Stimulated activated CD8-positive, alpha-beta memory T cell treated with anti-CD3 and anti-CD28 coated beads, Interleukin-4, amount 100 ng/mL, for 48 hours (primary cell): Measurements from ENCODE around the gene SUPT4H1.
A peak's percentile ranks its signal among the peaks of the same experiment; 100 is the strongest.
"Not testable (repeated sequence)": the region's sequence is repeated elsewhere in the genome, so short reads cannot be mapped to it uniquely, and the experiment has no call there.

Source experiments
- DNase-seq: peaks from one replicate; pipeline ENCODE4 v3.0.0-alpha.2; 2020

Gene SUPT4H1

DNA sequence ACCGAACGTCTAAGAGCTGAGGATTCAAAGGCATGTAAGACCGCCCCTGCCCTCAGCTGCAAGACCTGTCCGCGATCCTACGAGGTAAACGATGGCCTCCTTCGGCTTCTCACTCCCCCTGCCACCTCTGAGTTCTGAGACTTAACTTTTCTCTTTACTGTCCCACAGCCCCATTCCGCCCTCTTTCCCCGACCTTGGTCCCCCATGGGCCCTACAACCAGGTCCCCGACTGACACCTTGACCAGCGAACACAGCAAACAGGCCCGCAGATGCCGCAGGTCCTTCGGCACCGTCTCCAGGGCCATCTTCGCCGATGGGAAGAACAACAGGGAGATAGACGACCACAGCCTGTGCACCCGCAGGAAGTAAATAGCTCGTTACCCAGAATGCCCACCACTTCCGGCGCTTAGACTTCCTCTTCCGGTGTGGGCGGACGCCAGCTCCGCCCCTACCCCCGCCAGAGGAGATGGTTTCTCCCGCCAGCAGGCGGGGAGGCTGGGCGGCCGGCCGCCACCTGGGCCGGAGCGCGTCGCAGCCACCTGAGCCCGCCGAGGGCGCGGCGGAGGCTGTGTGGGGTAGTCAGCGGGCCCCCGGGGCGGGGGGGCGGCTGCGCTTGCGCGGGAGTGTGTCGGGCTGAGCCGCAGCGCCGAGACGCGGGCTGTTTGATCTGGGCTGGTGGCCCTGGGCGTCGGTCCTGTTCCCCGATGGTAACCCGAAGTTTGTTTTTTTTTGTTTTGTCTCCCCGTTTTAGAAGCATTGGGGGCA lies at the start of gene SUPT4H1:
Gene SUPT4H1, minus strand, starts transcription at position 371 of the 765 bp plus-strand sequence. Its CDS starts 66 bp downstream, at position 305.
- peak; percentile 93 for DNase-seq

DNA sequence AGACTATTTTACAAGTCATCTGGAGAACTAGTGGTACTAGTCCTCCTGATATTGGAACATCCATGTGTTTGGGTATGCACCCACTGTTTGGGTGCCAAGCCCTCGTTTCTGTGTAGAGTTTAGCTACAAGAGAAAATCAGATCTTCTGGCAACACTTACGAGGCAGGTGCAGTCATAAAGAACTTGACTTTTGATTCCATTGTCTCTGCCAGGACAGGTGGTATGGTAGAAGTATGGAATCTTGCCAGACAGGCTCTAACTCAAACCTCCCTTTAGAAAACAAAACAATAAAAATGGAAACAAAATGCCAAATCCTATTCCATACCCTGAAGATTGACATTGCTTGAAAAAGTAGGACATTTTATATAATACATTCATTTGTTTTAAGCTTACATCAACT lies 49.3 kb upstream of the SUPT4H1 start:
- no peak for DNase-seq

DNA sequence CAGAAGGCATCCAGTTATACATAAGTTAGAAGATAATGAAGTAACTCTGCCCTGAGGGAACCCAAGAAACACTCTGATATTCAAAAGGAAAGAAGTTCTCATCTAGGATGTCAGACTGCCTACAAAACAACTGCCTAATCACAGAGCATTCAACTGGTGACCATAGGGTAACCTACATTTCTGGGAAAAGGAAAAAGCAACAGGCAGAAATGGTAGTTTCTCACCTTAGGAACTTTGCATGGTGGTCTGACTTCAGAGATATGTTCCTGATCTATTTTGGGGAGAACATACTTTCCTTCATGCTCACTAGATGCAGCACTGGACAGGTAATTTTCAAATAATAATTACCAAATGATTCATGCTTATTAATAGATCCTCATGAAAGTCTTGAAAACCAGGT lies 48.8 kb upstream of the SUPT4H1 start:
- no peak for DNase-seq

DNA sequence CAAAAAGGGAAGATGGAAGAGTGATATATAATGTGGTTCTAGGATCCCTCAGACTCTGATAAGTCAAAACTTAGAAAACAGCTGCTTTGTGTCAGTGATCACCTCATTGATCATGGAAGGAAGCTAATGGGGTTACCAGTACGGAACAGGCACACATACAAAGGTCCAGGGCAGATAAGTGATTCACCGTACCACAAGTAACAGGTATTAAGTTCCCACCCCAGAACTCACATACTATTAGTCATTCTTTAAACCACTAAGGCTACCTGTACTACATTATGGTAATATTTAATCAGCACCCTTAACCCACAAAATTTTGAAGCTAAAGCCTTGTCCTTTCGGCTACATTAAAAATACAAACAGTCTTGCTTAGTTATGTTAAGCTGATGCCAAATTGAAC lies 48.0 kb upstream of the SUPT4H1 start:
- no peak for DNase-seq

DNA sequence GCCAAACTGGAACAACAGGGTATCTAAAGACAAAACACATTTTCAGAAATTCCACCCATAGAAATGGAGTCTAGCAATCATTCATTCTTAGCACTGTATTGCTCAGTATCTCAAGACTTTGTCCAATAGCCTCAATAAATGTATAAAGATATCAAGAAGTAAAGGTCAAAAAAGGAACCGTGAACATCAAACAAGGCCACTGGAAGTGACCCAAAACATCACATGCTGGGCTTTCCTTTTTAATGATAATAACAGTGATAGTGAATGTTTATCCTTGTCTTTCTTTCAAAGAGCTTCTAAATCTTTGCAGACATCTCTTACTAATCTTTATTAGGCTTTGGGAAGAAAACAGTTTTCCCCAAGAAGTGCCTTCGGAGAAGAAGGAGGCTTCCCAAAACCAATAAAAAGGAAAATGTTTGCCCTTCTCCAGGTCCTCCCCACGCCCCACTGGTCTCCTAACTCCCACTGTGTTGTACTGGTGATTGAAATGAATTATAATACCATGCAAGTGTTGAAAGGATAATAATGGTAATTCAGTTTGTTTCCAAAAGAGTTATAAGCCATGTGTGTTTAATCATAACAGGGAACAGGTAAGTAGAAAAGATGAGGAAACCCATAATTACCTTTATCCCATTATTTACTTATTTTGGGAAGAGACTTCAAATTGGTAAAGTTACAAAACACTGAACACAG lies 46.7 kb upstream of the SUPT4H1 start:
- DNase-seq: no peak

DNA sequence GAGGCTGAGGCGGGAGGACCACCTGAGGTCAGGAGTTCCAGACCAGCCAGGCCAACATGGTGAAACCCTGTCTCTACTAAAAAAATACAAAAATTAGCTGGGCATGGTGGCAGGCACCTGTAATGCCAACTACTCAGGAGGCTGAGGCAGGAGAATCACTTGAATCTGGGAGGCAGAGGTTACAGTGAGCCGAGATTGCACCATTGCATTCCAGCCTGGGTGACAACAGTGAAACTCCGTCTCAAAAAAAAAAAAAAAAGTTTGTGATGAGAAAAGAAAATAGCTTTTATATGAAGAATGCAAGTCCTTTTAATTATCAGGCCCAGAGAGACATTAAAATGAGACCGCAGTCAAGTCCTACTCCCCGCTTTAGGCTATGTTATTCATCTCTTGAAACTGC lies 45.4 kb upstream of the SUPT4H1 start:
- not testable (repeated sequence) for DNase-seq

DNA sequence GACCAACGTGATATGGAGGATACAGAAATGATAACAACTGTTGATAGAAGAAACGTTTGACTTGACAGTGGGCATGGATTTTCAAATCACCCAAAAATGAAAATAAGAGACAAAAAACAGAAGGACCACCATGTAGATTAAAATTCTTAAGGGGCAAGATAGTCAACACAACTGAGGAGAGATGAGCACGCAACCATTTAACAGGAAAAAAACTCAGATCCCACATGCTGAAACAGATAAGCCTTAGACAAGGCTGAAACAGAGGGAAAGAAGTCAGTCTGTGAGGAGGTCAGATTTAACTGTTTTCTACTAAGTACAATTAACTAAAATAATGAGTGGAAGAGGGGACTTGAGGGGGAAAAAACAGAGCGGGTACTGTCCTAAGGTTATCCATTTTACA lies 44.2 kb upstream of the SUPT4H1 start:
- DNase-seq: no peak

DNA sequence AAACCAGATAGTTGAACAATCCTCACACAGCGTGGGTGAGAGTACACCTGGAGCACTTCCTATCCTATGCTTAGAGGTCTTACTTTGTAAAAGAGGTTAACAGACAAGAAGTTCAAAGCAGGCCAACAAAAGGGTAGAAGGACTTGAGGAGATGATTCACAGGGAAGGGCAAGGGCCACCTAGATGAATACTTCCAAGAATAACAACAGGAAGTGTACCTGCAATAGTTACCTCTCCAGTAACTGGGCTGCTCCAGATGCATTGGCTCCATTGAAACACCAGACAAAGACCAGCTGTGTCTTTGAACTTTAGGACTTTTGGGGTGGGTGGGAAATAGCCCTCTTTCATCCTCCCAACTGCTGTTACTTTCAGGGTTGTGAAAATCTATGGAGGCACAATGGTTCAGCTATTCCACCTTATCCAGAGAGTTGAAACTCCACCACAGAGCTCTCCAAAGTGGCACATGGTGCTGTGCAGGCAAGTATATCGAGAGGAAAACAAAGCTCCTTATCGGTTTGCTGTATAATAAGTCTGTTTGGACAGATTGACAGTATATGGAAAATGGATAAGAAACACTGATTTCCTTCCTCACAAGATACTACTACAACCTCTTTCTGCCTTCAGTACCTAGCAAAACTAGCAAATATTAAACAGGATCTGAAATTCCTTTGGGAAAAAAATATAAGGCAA lies 42.7 kb upstream of the SUPT4H1 start:
- no peak for DNase-seq

DNA sequence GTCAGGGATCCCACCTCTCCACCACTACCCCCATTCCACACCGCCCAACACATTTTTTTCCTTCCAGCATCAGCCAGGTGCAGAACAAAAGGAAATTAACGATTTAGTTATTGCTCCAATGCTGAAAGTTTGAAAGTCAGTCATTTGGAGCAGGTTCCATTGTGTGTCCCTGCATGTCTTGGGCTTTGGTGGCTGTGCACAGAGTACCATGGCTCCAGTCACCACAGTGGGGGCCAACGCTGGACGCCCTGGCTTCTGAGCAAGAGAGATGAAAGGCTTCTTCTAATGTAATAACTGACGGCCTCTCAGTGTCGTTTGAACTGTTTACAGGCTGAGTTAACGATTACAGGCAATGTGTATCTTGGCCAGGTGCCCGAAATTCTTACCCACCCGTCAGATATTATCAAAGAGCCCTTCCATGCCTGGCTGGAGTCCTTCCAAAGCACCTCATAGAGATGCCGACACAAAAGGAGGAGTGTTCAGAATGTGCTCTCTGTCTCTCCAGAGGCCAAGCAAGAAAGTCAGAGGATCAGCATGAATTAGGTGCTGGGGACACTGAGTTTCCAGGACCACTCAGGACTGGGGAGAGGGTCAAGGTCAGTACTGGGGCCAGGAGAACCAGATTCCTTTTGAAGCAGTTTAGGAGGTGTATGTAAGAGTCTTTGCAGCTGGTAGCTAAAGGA lies 39.4 kb upstream of the SUPT4H1 start:
- DNase-seq: no peak

DNA sequence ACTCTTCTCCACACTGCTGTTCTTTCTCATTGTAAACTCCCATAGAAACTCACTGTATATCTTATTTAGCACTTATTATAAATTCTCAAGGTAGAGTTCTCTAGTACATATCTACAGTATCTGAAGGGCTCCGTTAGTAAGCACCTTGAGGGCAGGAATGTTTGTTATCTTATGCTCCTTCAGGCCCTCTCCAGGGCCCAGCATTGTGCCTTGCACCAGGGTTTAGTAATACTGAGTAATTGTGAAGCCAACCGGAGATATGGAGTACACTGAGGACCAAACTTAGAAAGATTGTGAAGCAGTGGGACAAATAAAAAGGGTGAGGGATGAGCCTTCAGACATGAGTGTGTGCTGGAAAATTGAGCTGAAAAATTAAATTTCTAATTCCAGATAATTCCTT lies 38.9 kb upstream of the SUPT4H1 start:
- no peak for DNase-seq

DNA sequence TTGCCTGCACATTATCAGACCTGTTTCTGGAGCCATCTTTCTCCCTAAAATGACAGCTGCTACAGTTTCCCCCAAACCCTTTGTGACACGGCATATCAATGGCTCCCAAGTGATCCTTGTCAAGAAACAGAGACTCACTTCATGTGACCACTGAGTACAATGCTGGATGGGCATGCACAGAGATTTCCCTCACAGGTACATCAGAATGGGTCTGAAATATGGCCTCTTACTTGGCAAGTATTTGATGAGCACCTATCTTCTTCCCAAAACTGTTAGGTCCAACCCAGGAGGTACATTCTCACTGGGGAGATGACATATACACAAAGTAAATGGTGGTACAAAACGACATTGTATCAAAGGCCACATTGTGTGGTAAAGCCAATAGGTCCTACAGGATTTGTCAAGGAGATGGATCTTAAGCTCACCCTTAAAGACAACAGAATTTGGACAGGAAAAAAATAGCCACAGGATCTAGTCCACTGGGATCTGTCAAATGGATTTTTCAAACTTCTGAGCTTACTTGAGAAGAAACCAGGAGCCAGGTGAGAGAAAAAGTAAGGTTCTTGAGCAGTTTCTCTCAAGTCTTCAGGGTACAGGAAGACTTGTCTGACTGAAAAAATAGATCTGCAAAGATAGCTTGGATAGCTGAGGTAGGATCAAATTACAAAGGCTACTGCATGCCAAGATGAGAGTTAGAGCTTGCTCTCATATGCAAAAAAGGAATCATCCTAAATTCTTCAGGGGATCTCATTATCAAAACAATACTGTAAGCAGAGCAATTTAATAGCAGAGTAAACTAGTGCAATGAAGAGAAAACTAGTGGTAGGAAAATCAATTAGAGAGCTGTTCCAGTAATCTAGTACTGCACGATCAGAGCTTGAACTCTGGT lies 36.5 kb upstream of the SUPT4H1 start:
- DNase-seq: no peak

DNA sequence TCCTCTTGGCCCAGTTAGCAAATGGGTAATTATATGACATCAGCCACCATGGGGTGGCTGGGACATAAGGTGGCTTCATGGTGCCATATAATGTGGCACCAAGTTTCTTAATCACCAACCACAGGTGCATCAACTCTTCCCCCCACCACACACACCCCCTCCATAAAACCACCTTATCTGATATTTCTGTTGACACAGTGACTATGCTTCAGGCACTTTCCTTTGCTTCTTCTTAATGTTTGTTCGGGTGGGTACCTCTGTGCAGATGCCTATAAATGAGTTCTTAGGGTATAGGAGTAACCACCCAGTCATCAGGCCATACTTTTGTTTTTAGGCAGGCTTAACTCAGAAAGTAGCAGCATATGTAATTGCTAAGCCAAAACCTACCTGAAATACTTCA lies 35.8 kb upstream of the SUPT4H1 start:
- peak; percentile 45 for DNase-seq

DNA sequence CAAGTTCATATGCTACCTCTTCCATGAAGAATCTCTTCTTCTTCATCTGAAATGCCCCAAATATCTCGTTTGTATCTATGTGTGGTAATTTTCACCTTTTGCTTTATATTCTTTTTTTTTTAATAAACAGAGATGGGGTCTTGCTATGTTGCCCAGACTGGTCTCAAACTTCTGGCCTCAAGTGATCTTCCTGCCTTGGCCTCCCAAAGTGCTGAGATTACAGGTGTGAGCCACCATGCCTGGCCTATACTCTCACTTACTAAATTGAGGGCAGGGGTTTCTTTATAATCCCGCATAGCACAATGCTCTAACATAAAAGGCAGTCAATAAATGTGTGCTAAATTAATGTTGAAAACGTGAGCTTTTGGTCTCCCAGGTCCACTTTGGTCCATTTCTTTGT lies 34.7 kb upstream of the SUPT4H1 start:
- no peak for DNase-seq

DNA sequence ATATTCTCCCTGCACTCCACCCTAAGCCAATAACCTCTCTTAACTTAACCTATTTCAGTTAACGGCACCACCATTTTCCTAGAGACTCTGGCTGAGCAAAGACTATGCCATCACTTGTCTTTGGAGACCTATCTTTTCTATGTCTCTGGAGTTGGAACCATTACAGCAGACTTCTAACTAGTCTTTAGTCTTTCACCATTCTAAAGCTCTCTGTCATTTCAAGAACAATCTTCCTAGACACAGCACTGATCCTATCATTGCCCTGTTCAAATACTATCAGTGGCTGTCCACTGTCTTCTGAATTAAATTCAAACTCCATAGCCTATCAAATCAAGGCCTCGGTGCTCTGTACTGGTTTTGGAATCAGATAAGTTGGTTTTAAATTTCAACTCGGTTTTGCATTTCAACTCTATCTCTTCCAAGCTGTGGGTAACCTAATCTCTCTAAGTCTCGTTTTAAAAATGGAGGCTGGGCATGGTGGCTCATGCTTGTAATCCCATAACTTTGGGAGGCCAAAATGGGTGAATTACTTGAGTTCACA lies 33.4 kb upstream of the SUPT4H1 start:
- DNase-seq: no peak

DNA sequence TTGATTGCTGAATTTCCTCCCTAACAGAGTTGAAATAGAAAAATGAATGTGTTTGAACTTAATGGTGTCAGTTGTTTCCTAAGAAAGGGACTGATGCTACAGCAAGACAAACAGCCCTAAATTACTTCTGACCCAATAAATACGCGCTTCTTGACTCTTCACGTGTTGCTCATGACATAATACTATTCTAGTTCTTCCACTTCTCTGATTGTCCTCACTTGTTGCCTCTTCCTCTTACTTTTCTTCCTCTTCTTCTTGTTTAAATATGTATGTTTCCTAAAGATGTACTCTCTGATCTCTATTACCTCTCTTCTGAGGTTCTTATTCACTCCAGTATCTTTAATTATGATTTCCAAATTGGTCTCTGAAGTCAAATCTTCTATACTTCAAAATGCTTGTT lies 32.9 kb upstream of the SUPT4H1 start:
- DNase-seq: no peak

DNA sequence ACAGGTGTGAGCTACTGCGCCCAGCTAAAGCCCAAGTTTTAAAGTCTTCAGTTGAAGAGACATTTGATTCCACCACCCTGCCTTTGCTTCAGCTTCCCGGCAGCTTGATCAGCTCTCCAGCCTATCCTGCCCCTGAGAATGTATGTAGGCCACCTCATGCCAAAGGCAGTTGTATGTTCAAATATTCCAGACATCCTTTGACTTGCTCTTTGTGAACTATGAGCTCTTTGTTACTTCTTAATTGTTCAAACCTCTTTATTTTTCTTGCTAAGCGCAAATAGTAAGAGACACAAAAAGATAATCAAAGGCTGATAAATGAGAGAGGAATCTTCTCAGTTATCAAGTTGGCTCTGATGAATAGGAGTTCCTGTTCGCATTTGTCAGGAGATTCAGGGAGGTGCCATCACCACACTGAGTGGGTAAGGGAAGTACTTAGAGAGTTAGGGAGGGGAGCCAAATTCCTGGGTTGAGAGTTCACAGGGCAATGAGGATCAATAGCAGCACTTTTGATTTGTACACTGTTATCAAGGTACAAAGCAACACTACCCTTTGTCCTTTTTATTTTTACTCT lies 32.0 kb upstream of the SUPT4H1 start:
- no peak for DNase-seq

DNA sequence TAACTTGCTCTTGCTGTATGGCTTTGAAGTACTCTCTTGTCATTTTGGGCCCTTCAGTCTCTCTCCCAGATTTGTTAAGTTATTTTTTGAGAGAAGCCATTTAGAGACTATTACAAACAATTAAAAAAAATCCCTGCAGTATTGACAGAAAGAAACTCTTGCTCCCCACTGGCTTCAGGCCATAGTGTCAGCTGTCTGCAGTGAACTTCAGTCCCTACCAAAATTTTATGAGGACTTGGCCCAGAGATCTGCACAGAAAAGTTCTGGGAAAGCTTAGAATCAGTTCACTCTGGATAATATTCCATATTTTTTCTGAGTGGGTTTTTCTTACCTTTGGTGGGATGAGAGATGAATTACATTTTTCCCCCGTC lies 30.9 kb upstream of the SUPT4H1 start:
- no peak for DNase-seq

DNA sequence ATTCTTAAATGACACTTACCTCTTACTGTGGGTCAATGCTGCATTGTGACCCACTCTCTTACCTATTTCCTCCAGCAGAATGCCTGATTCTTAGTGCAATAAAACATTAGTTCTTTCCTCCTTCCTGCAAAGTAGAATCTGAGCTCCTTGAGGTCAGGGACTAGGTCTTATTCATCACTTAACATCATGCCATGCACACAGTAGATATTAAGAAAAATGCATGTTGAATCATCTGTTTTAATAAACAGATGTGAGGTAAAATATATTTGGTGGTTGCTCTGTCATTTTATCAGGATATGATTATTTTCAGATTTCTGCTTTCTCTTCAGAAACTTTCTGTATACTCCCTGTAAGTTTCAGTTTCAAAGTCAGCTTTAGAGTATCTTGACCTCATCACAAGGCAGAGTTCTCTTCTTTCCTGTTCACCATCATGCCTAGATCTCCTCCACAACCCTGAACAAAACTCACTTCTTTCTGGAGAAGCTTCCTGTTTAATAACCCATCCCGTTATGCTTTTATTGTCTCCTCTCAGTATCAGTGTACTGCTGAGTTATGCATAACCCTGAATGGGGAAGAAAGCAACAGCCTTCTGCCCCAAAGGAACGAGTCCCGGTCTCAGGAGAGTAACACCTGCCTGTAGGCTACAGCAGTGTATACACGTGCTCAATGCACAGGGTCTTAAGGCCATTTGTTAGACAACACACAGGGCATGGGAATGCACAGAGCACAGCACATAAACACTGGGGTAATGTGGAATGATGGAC lies 30.3 kb upstream of the SUPT4H1 start:
- no peak for DNase-seq

DNA sequence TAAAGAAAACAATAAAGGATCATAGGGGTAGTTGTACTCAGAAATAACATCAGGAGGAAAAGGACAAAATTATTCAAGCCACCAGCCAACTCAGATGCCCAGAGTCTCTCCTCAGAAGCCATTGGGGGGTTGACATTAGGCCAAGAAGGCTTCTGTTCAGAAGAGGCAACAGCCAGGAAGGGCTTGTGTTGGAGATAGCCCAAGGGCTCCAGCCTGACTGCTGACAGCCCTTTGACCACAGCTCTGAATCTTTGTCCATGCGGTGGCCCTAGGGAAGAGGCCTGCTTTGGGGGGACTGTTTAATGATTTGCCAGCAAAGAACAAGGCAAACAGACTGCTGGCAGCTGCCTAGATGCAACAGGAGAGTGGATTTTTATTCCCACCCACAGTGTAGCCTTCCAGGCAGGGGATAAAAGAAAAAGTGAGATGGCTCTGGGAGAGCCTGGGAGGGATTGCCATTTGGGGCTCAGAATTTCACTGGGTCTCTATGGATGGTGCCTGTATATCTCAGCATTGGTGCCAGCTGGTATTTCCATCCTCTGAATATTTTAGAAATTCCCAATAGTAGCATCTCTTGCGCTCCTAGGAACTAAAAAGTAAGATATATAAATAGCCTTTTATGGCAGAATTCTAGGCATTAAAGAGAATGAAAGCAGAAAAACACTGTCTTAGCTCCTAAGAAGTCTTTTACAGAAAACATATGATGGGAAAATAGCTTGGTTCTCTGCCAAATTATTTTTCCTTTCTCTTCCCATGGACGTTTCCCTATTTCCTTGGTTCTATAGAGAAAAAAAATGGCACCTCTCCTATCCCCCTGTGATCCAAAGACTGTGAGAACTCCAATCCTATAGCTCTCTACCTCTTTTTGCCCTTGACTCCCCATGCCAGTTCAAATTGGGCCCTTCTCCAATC lies 29.4 kb upstream of the SUPT4H1 start:
- DNase-seq: no peak
